Fibroblast of skin of back (primary cell): ENCODE data around the gene CD84.
A peak's percentile ranks its signal among the peaks of the same experiment; 100 is the strongest.
"Not testable (repeated sequence)": the region's sequence is repeated elsewhere in the genome, so short reads cannot be mapped to it uniquely, and the experiment has no call there.

ENCODE experiments used
- DNase-seq: peaks from one replicate; pipeline ENCODE4 v3.0.0-alpha.2; 2013

Gene CD84

GRCh38 chr1:160539990-160540858 lies 39.1 kb downstream of the CD84 start:
- DNase-seq: no peak

GRCh38 chr1:160539684-160539989 lies 39.7 kb downstream of the CD84 start:
- no peak for DNase-seq

- no peak for DNase-seq
These were observed 40.2 kb downstream of the CD84 start for GRCh38 chr1:160538985-160539651.

DNA sequence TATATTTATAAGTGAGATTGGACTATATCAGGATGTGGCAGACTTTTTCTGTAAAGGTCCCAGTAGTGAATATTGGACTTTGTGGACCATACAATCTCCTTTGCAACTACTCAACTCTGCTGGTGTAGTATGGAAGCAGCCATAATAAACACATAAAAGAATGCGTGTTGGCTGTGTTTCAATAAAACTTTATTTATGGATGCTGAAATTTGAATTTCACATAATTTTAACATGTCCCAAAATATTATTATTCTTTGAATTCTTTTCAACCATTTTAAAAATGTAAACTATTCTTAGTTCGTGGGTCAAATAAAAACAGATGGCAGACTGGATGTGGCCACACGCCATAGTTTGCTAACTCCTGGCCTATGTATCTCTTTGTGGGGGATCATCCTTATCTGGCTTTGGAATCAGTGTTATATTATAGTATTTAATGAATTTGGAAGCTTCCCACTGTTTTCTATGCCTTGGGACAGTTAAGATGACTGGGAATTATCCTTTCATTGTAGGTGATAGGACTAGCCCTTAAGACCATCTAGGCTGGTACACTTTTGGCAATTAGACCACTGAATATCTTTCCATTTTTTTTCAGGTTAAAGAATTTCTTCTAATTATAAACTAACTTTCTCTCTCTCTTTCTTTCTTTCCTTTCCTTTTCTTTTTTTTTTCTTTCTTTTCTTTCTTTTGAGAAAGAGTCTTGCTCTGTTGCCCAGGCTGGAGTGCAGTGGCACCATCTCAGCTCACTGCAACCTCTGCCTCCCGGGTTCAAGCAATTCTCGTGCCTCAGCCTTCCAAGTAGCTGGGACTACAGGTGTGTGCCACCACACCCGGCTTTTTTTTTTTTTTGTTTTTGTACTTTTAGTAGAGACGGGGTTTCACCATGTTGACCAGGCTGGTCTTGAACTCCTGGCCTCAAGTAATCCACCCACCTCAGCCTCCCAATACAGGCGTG lies 41.3 kb downstream of the CD84 start:
- peak; percentile 12 for DNase-seq

GRCh38 chr1:160534823-160535605 lies 44.3 kb downstream of the CD84 start:
- DNase-seq: no peak

- DNase-seq: not testable (repeated sequence)
These were observed 46.8 kb downstream of the CD84 start for GRCh38 chr1:160532557-160532813.

GRCh38 chr1:160531809-160532556 lies 47.3 kb downstream of the CD84 start:
- DNase-seq: not testable (repeated sequence)

- not testable (repeated sequence) for DNase-seq
These were observed 49.8 kb downstream of the CD84 start for GRCh38 chr1:160529401-160529952.

DNA sequence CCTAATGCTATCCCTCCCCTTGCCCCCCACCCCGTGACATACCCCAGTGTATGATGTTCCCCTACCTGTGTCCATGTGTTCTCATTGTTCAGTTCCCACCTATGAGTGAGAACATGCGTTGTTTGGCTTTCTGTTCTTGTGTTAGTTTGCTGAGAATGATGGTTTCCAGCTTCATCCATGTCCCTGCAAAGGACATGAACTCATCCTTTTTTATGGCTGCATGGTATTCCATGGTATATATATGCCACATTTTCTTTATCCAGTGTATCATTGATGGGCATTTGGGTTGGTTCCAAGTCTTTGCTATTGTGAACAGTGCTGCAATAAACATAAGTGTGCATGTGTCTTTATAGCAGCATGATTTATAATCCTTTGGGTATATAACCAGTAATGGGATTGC lies 55.5 kb downstream of the CD84 start:
- not testable (repeated sequence) for DNase-seq

DNA sequence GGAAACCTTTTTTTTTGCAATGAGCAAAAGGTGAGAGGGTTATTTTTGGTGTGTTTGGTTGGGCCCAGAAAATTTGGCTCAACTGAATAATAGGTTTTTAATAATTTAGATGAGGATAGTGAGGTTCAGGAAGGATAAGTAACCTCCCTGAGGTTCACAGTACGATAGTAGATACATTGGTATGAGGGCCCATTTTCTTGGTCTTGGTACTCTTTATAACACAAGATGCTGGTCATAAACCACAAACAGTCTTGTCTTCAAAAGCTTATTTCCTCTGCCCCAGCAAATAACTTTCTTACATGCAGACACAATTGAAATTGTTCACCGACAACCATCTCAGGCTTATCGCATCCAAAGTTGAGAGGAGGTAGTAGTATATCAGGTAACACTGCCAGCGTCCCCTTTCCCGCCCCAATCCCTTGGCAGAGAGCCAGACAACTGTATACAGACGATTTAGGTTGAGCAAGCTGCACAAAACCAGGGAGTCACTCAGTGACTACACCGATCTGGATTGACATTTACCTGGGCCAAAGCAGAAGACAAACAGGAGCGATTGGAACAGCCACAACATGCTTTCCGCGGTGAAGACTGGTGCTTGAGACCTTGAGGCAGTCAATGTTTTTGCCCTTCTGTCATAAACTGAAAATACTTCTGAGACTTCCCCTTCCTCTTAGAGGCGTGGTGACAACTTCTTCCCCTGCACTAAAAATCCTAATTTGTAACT lies 56.5 kb downstream of the CD84 start, which contains the start of gene SLAMF6:
Gene SLAMF6, minus strand, starts transcription at position 634 of the 724 bp plus-strand sequence. Its CDS starts 63 bp downstream, at position 571.
- DNase-seq: no peak

GRCh38 chr1:160522136-160522535 lies 57.2 kb downstream of the CD84 start:
- DNase-seq: no peak

GRCh38 chr1:160521554-160521953 lies 57.7 kb downstream of the CD84 start:
- DNase-seq: no peak

DNA sequence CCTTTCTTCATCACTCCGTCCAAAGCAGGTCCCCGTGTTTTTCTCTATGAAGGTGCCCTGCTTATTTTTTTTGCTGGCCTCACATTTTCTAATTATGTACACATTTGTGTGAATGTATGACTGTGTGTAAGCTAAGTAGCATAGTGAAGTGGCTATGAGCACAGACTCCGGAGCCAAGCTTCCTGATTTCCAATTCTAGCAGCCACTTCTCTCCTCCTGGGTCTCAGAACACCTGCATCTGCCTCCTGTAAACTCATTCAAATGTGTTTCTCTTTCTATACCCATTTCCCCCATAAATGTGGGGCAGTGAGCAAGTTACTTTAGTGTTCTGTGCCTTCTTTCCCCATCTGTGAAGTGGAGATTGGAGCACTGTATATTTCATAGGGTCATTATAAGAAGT lies 58.3 kb downstream of the CD84 start:
- DNase-seq: no peak

DNA sequence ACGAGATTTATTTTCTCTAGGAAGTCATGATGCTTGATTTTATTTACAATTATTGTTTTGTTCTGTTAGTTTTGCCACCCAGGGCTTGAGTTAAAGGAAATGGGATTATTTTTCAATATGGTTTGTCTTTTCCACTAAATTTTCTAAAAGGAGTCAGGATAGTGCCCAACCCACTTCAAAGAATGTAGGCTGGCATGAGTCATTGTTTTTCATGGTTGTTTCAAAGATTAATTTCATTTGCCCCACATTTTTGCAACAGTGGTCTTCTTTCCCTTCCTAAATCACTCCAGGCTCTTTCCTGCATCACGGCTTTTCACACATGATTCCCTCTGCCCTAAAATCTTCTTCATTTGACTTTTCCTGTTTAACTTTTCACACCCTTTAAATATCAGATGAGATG lies 58.7 kb downstream of the CD84 start:
- peak; percentile 45 for DNase-seq

- DNase-seq: peak; percentile 20
These were observed 59.5 kb downstream of the CD84 start for GRCh38 chr1:160519642-160520435.

- DNase-seq: not testable (repeated sequence)
These were observed 61.8 kb downstream of the CD84 start for GRCh38 chr1:160517519-160517918.

GRCh38 chr1:160515908-160516307 lies 63.4 kb downstream of the CD84 start:
- DNase-seq: not testable (repeated sequence)

- DNase-seq: no peak
These were observed 74.6 kb downstream of the CD84 start for GRCh38 chr1:160504651-160505050.

- no peak for DNase-seq
These were observed 76.2 kb downstream of the CD84 start for GRCh38 chr1:160503087-160503486.
